Bronchial epithelial cell (primary cell): Measurements from ENCODE around the gene NYNRIN. TPM values are rescaled to one million over a fixed set of nuclear protein-coding genes. Genes with fewer than 3 reads are reported as not detected.

Experiments used
- DNase-seq: peaks from one replicate; pipeline ENCODE4 v3.0.0-alpha.2; 2010; ENCODE audit warnings: low read depth
- FAIRE-seq: peaks from 2 replicates; lab custom pipeline; 2011; peaks lifted over from hg19 to GRCh38; lab: Jason Lieb, UNC
- H3K27me3 ChIP-seq: 2 replicates; pipeline ENCODE4 v1.5.1; 2011; ENCODE audit warnings: low read length; ENCODE audit not compliant: control insufficient read depth, insufficient read depth
- H3K36me3 ChIP-seq: 2 replicates; pipeline ENCODE4 v1.5.1; 2011; ENCODE audit warnings: low read length; ENCODE audit not compliant: control insufficient read depth, insufficient read depth
- H3K4me3 ChIP-seq: 2 replicates; pipeline ENCODE4 v1.5.1; 2011; ENCODE audit warnings: mild to moderate bottlenecking, low read depth, low read length, control low read depth
- CTCF ChIP-seq: IDR thresholded peaks from 2 replicates; pipeline ENCODE4 v1.5.1; 2011; ENCODE audit warnings: mild to moderate bottlenecking, moderate library complexity, low read length, control low read depth, inconsistent platforms; ENCODE audit not compliant: insufficient read depth, severe bottlenecking
- total RNA-seq: library from RNA; depleted of rRNA; stranded (reverse); fragments of >200 nt; gene quantifications from 2 replicates; pipeline ENCODE4 v1.2.1, GENCODE V29; 2014

Gene NYNRIN
- total RNA-seq, 1 donor from 2014 or later = 2.6 TPM

- peak; percentile 95 for TF ChIP-seq CTCF
- peak overlapping the region; percentile 65 for H3K4me3 ChIP-seq
- DNase-seq = peak; percentile 88
- FAIRE-seq = no peak
- H3K27me3 ChIP-seq = no peaks in the 10 kb centered on the region
- peaks cover 1% of the 10 kb centered on the region for H3K36me3 ChIP-seq
Observed at GRCh38 chr14:24365600-24366412, 33.0 kb upstream of the NYNRIN start.

- Histone ChIP-seq H3K4me3 (peak overlapping the region; percentile 65), H3K36me3 (peaks cover 1% of the 10 kb centered on the region), H3K27me3 (no peaks in the 10 kb centered on the region)
- FAIRE-seq (no peak), DNase-seq (no peak)
- TF ChIP-seq CTCF = no peak
Observed at GRCh38 chr14:24366413-24366720, 32.4 kb upstream of the NYNRIN start.

- DNase-seq = peak; percentile 89
- FAIRE-seq = no peak
- no peaks in the 10 kb centered on the region for H3K27me3 ChIP-seq
- peaks cover 1% of the 10 kb centered on the region for H3K36me3 ChIP-seq
- TF ChIP-seq CTCF = no peak
- peak overlapping the region; percentile 65 for H3K4me3 ChIP-seq
Observed at GRCh38 chr14:24366721-24367513, 31.9 kb upstream of the NYNRIN start.

GRCh38 chr14:24367514-24368211 lies 31.1 kb upstream of the NYNRIN start, which contains the start of gene NFATC4:
Gene NFATC4 (plus strand): TSS chr14:24368184. CDS start chr14:24368341, 157 bp downstream.
- Histone ChIP-seq H3K27me3 (no peaks in the 10 kb centered on the region), H3K36me3 (peaks cover 1% of the 10 kb centered on the region), H3K4me3 (peak within 1 kb of the TSS; percentile 65)
- no peak for FAIRE-seq
- TF ChIP-seq CTCF = no peak
- peak; percentile 75 for DNase-seq

- no peak for FAIRE-seq
- no peak for DNase-seq
- Histone ChIP-seq H3K27me3 (no peaks in the 10 kb centered on the region), H3K4me3 (peak overlapping the region; percentile 65), H3K36me3 (peaks cover 3% of the 10 kb centered on the region)
- no peak for TF ChIP-seq CTCF
Observed at GRCh38 chr14:24368212-24368561, 30.6 kb upstream of the NYNRIN start.
